RWPE1 (cell line): ENCODE results near the gene ETF1.
A peak's percentile ranks its signal among the peaks of the same experiment; 100 is the strongest.
"Not testable (repeated sequence)": the region's sequence is repeated elsewhere in the genome, so short reads cannot be mapped to it uniquely, and the experiment has no call there.

Experiments used
- CTCF ChIA-PET: fragments of 350-600 bp; sonication (Branson Sonifier 250); formaldehyde crosslinking; extraction: SDS; loops from one replicate; lab custom pipeline; 2021; lab: Yijun Ruan, JAX
- POLR2A ChIA-PET: fragments of 400-600 bp; formaldehyde crosslinking; extraction: SDS; loops from one replicate; lab custom pipeline; 2020; ENCODE audit warnings: antibody characterized with exemption; ENCODE audit not compliant: low non-redundant PET; lab: Yijun Ruan, JAX
- DNase-seq: peaks from one replicate; pipeline ENCODE4 v3.0.0; 2012; ENCODE audit warnings: low spot score
- H3K27ac ChIP-seq: fragments of 450-650 bp; 2 replicates; pipeline ENCODE4 v1.5.1; 2017
- TF ChIP-seq, protein P1 (sequence below): fragments of 450-650 bp; conservative IDR thresholded peaks from 2 replicates; pipeline ENCODE4 v1.5.1; 2017; ENCODE audit warnings: low read depth, mild to moderate bottlenecking

The ETF1 gene

GRCh38 chr5:138491284-138491648 lies 51.8 kb downstream of the ETF1 start:
- ChIA-PET POLR2A (interaction anchor here (1.1 kb wide), 1 partner anchor 52 kb away, joined by 3 read pairs; the partner anchor contains the start of gene ETF1), CTCF (interaction anchor here (0.6 to 1.2 kb wide), 2 partner anchors 26 to 39 kb away, joined by 3 to 6 read pairs; partner anchors contain the start of gene EGR1)
- no peak for DNase-seq
- peak overlapping the region; percentile 82 for H3K27ac ChIP-seq
- TF ChIP-seq, protein P1, sequence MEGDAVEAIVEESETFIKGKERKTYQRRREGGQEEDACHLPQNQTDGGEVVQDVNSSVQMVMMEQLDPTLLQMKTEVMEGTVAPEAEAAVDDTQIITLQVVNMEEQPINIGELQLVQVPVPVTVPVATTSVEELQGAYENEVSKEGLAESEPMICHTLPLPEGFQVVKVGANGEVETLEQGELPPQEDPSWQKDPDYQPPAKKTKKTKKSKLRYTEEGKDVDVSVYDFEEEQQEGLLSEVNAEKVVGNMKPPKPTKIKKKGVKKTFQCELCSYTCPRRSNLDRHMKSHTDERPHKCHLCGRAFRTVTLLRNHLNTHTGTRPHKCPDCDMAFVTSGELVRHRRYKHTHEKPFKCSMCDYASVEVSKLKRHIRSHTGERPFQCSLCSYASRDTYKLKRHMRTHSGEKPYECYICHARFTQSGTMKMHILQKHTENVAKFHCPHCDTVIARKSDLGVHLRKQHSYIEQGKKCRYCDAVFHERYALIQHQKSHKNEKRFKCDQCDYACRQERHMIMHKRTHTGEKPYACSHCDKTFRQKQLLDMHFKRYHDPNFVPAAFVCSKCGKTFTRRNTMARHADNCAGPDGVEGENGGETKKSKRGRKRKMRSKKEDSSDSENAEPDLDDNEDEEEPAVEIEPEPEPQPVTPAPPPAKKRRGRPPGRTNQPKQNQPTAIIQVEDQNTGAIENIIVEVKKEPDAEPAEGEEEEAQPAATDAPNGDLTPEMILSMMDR = no peak

GRCh38 chr5:138490648-138491283 lies 52.3 kb downstream of the ETF1 start:
- H3K27ac ChIP-seq = peak overlapping the region; percentile 82
- POLR2A ChIA-PET = interaction anchor here (1.1 kb wide), 1 partner anchor 52 kb away, joined by 3 read pairs; the partner anchor contains the start of gene ETF1
- TF ChIP-seq, protein P1 = no peak
- DNase-seq = no peak
- CTCF ChIA-PET = interaction anchor here (0.5 to 1.2 kb wide), 4 partner anchors 13 to 109 kb away, joined by 3 to 6 read pairs (median 3); partner anchors contain the start of gene EGR1

GRCh38 chr5:138489683-138490061 lies 53.4 kb downstream of the ETF1 start:
- POLR2A ChIA-PET = no interaction called here
- CTCF ChIA-PET = interaction anchor here (0.9 to 1.2 kb wide), 2 partner anchors 12 to 14 kb away, joined by 3 to 4 read pairs; no protein-coding TSS in a partner anchor
- TF ChIP-seq, protein P1 = no peak

GRCh38 chr5:138488481-138488945 lies 54.5 kb downstream of the ETF1 start:
- CTCF ChIA-PET = no interaction called here
- TF ChIP-seq, protein P1 = no peak
- POLR2A ChIA-PET = no interaction called here
- peak overlapping the region; percentile 10; the same call in 1 of the 2 replicates for H3K27ac ChIP-seq
- peak; percentile 85 for DNase-seq

More at GRCh38 chr5:138489683-138490061, 53.4 kb downstream of the ETF1 start:
- no peak overlapping the region for H3K27ac ChIP-seq
- DNase-seq = no peak

DNA sequence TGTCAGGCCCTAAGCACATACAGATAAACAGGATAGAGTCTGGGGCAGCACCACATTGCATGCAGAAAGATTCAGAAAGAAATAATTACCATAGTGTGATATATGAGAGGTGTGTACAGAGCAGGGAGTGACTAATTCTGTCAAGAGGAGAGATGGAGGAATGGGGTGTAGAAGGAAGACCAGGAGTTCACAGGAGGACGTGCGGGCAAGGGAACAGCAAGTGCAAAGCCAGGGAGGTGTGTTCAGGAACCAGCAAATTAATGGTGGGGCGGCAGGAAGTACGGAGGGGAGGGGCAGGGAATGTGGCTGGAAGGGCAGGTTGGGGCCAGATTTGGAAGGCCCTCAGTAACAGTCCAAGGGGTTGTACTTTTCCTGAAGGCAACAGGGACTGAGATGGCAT lies 60.4 kb downstream of the ETF1 start:
- ChIA-PET POLR2A (no interaction called here), CTCF (interaction anchor here (0.7 to 1.6 kb wide), 2 partner anchors 20 to 127 kb away, joined by 3 to 8 read pairs; no protein-coding TSS in a partner anchor)
- TF ChIP-seq, protein P1 = no peak
- DNase-seq = peak; percentile 52
- H3K27ac ChIP-seq = peak overlapping the region; percentile 79

- DNase-seq = no peak
- CTCF ChIA-PET = no interaction called here
- POLR2A ChIA-PET = no interaction called here
Observed at GRCh38 chr5:138476918-138477317, 66.1 kb downstream of the ETF1 start.

DNA sequence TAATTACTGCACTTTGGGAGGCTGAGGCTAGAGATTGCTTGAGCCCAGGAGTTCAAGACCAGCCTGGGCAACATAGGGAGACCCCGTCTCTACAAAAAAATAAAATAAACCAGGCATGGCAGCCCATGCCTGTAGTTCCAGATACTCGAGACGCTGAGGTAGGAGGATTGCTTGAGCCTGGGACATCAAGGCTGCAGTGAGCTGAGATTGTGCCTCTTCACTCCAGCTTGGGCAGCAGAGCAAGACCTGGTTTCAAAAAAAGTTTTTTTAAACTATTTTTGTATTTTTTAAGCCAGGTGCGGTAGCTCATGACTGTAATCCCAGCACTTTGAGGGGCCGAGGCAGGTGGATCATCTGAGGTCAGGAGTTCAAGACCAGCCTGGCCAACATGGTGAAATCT lies 69.9 kb downstream of the ETF1 start:
- POLR2A ChIA-PET, DNase-seq: not testable (repeated sequence)
- CTCF ChIA-PET = interaction anchor here (0.9 to 1.1 kb wide), 3 partner anchors 8 to 31 kb away, joined by 3 to 4 read pairs (median 3); no protein-coding TSS in a partner anchor

More at GRCh38 chr5:138476918-138477317, 66.1 kb downstream of the ETF1 start:
- peak overlapping the region; percentile 42 for H3K27ac ChIP-seq
- TF ChIP-seq, protein P1 = no peak

More for the DNA sequence above, 69.9 kb downstream of the ETF1 start:
- not testable (repeated sequence) for H3K27ac ChIP-seq
